ENCODE measurements around the gene CTDP1. TPM values are rescaled to one million over a fixed set of nuclear protein-coding genes. Genes with fewer than 3 reads are reported as not detected.

The CTDP1 gene
- total RNA-seq, 1 donor from 2014 or later, result 10.7 TPM

DNA sequence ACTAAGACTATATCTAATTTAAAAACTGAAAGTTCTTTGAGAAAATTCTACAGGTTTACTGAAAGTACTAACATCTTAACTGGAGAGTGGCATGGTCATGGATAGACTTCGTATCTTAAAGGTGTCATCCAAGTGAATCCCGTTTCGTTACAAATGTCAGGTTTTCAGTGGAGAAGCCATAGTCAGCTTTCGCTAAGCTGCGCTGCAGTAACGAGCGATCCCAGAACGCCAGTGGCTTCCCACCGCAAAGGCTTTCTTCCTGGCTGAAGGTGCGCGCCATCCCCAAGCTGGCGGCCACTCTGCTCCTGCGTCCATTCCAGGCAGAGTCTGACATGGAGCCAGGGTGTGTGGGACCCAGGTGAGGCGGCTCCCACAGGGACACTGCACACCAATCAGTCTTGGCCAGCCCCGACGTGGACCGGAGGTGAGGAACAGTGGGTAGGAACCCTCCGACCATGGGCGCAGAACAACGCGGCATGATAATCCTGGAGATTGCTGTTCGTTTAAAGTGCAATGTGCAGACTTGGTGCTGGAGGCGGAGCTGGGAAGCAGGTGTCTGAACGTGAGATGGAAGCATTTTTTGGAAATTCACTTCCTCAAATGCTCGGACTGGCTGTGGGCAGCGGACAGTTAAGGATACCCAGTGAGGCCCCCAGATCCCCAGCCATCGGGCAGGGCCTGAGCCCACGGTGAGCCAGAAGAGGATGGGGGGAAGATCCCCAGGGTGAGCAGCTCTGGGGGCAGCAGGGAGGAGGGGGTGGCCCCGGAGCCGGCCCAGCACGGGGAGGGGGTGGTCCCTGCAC is 90.3 kb downstream of the CTDP1 start:
- ATAC-seq, result no peak

DNA sequence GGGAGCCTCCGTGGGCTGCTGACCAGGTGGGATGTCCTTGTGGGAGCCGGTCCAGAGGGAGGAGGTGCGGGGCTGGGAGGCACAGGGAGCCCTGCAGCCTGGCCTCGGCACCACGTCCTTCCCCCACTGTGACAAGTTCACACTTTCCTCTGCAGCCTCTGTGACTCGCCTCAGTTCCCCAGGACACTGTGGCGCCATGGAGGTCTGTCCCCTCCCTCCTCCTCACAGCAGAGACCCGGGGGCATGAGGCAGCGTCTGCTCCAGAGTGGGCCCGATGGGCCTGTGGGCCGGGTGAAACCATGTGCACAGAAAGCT is 90.9 kb downstream of the CTDP1 start:
- ATAC-seq, result no peak

DNA sequence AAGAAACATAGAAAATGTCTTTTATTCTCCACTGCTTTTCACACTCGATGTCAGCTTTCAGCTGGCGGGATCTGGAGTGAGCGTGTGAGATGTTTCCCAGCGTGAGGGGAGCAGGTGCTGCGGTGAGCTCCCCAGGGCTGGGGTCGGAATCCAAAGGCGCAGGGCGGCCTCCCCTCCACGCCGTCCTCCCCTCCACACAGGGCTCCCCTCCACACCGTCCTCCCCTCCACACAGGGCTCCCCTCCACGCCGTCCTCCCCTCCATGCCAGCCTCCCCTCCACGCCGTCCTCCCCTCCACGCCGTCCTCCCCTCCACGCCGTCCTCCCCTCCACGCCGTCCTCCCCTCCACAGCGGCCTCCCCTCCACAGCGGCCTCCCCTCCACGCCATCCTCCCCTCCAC is 91.2 kb downstream of the CTDP1 start:
- no peak for ATAC-seq

DNA sequence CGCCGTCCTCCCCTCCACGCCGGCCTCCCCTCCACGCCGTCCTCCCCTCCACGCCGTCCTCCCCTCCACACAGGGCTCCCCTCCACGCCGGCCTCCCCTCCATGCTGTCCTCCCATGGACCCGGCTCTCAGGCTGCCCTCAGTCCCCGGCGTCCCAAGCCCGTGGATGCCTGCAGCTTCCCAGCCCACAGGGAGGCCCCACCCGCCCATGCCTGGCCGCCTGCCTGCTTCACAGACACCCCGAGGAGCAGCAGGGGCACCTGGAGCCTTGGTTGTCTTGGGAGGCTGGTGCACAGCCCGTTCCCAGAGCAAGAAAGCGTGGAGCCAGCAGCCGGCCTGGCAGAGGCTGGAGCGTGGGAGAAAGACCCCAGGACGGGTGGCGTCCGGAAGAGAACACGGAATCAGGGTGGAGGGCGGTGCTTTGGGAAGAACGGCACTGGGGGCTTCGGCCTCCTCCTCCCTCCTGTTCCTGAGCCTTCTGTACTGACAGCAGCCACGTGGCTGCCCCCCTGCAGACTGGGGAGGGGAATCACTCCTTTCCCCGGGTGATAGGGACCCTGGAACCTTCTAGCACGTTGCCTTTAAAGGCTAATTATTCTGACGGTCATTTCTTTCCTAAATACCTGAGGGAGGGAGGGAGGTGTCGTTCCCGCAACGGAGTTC is 92.0 kb downstream of the CTDP1 start:
- no peak for ATAC-seq

DNA sequence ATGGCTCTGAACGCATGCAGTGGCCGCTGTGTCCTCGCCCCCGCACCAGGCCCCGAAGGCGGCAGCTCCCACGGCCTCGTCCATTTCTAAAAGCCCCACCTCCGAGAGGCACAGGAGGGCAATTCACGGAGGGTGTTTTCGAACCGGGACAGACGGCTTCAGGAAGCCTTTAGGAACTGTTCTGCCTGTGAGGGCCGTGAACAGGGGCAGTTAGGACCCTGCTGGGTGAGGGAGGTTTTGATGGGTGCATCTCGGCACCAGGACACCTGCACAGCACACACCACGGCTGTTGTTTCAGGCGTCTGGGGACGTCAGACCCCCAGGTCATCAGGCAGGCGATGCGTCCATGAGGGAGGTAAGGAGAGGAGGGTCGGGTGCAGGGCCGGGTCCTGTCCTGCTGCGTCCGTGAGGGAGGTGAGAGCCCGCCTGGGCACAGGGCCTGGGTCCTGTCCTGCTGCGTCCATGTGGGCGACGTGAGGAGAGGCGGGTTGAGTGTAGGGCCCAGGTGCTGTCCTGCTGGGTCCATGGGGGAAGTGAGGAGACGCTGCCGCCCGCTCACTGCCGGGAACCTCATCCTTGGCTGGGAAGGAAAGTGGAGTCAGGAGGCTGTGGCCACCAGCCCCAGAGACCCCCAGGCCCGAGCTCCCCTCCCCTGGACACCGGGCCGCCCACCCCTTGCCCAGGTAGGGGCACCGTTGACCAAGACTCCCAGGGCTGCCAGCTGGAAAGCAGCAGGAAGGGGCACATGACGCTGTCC is 92.7 kb downstream of the CTDP1 start:
- no peak for ATAC-seq

DNA sequence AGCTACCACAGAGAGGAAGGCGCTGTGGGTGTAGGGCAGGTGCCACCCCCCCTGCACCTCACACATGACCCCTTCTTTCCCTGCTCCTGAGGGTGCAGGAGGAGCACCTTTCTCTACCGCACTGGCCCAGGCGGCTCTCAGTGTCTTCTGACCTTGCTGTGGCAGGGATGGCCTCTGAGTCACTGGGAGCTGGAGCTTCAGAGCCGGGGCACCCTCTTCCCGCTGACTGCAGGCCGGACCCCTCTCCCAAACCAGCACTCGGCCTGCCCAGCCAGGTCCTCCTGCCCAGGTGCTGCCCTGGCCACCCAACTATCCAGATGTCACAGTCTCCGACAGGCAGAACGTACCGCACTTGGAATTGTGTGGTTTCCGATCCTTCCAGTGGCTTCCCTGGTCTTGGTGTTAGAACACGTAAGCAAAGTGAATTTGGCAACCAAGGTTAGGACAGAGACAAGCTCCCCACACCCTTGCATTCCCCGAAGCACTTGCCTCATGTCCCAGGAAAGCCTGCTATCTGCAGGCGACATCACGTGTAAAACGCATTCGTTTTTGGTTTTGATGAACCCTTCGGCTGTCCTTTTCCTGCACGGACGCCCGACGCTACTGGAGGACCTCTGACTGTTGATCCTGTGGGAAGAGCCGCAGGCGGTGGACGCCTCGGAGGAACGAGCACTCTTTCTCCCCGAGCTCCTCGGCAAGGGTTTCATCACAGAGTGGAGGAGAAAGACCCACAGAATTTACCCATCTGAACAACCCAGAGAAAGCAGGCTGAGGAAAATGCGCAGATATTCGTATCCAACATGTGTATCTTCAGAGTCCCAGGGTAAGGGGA is 93.5 kb downstream of the CTDP1 start:
- ATAC-seq, result peak; percentile 11

DNA sequence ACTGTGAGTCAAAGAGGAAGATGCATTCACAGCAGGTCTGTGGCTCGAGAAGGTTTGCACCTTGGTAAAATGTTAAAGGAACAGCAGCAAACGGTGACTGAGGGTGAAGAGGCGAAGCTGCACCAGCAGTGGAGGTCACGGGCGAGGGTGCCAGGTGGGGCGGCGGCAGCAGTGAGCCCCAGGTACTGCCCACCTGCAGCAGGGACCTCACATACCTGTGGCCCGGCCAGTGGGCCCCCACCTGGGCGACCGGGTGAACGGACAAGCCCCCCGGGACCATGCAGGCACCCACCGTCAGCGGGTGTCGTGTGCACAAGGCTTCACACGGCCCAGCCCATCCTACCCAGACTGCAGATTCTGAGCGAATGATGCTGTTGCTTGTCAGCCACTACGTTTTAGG is 94.5 kb downstream of the CTDP1 start:
- no peak for ATAC-seq

DNA sequence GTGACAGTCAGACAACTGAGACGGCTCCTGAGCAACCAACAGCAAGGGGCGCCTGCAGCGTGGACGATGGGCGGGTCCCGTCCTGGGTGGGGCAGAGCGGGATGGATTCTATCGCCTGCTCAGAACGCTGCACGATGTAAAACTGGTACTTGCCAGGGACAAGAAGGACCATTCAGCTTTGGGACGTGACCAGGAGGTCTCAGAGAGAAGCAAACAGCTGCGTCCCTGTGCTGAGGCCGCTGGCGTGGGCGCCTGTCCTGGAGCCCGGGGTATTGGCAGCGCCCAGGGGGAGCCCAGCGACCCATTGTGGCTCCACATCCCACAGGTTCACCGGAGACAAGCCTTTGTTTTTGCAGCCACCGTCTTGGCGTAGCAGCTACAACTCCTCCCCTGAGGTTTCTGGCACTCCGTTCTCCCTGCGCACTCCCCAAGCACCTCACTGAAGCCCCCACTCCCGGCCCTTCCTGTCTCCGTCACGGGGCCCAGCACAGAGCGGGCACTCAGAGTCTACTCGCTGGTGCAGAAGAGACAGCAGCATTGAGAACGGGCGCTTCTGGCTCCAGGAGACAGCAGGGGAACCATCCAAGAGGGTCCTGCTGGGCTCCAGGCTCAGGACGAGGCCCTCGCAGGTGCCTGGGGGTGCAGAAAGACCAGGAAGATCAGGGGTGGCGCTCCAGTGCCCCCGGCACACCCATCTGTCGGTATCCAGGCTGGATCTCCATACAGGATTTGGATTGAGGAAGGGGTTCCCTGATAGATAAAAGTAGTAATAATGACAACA is 96.0 kb downstream of the CTDP1 start:
- ATAC-seq, result no peak

DNA sequence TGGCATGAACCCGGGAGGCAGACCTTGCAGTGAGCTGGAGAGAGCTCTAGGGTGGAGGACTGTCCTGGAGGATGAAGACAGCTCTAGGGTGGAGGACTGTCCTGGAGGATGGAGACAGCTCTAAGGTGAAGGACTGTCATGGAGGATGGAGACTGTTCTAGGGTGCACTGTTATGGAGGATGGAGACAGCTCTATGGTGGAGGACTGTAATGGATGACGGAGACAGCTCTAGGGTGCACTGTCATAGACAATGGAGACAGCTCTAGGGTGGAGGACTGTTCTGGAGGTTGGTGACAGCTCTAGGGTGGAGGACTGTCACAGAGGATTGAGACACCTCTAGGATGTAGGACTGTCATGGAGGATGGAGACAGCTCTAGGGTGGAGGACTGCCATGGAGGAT is 97.1 kb downstream of the CTDP1 start:
- no peak for ATAC-seq

DNA sequence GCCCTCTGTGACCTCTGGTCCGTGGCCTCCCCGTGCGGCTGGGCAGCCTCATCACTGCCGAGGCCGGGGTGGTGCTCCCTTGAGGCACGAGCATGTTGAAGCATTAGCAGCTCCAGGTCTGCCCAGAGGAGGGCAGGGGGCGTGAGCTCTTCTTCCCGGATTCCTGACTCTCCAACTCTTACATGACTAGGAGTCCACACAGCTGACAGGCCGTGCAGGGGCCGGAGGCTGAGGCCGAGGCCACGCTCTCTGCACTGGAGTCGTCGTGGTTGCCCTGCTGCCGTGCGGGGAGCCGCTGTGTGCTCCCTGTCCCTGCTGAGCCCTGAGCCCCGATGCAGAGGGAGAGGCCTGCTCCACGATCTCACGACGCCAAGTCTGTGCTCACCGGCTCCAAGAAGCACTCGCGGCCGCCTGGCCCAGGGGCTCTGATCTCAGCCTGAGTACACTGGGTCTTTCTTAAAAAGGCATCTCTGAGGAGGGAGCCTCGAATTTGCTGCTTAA is 98.7 kb downstream of the CTDP1 start:
- ATAC-seq, result no peak

DNA sequence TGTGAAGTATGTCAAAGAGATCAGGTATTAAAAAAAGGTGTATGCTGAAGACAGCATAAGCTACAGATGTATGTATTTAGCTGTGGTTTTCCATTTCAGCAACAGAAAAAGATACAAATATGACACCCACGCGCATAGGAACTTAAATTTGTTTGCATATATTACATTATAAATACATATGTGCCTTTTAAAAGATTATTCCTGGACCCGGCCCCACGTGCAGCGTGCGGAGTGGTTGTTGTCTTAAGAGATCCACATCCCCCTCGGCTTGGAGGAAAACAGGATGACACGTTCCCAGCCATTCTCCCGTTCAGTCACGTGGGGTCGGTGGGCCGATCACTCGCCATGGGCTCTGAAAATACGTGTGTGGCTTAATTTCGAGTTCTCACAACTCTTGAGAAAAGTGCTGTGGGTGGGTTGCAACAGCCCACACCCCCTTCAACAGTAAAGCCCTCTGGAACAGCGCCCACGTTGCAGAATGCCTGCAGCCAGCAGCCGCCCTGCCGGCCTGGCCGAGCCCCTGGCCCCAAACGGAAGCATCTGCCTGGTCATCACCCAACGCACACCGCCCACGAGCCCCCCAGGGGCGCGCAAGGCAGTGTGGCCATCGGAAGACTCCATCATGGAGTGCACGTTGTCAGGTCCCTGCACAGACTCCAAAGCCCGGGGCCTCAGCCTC is 99.6 kb downstream of the CTDP1 start:
- no peak for ATAC-seq

DNA sequence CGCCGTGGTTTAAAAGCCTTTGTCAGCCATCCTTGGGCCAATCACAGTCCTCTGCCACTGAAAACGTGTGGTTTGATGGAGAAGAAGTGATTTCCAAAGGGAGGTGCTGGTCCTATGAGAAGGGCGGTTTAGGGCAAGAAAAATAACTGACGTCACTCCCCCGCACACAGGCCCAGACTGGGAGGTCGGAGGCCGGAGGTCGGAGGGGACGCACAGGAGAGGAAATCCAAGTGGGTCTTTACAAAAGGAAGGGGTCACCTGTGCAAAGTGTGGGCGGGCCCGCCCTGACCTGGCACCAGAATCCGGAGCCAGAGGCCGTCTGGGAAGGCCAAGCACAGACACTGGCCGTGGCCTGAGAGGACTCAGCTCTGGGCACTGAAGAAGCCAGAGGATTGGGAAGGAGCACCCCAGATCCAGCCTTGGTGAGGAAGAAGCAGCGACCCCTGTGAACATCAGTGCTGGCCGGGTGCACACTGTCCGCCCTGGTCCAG is 100.1 kb downstream of the CTDP1 start:
- no peak for ATAC-seq

DNA sequence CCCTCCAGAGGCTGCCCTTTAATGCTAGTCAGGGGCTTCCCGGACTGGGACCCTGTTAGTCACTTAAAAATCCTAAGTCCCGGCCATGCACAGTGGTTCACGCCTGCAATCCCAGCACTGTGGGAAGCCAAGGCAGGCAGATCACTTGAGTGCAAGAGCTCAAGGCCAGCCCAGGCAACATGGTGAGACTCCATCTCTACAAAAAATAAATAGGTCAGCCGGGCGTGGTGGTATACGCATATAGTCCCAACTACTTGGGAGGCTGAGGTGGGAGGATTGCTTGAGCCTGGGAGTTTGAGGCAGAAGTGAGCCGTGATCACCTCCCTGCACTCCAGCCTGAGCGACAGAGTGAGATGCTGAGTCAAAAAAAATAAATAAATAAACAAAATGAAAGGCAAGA is 100.9 kb downstream of the CTDP1 start:
- no peak for ATAC-seq

DNA sequence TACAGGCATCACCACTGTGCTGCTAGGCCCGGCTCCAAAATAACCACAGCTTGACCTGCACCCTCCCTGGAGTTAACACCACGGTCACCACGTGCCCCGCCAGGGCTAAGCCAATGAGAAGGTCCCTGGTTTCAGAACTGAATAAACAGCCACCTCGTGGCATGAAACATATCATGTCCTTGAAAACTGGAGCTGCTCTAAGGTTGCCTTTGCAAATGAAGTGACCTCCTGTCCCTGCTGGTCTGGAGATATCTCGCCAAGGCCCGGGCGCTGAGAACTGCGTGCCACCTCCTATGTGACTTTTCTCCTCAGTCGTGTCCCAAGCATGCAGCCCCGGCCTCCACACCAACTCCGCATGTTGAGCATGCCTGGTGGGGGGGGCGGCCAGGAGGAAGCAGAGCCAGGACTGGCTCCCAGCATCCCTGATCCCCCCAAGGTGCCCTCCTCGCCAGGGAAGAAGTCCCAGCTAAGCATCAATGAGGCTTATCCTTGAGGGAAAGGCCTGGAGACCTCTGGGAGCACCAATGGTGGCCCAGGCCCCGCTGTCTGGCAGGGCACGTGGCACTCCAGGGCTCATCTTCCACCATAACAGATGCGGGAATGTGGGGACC is 101.8 kb downstream of the CTDP1 start:
- ATAC-seq, result no peak

DNA sequence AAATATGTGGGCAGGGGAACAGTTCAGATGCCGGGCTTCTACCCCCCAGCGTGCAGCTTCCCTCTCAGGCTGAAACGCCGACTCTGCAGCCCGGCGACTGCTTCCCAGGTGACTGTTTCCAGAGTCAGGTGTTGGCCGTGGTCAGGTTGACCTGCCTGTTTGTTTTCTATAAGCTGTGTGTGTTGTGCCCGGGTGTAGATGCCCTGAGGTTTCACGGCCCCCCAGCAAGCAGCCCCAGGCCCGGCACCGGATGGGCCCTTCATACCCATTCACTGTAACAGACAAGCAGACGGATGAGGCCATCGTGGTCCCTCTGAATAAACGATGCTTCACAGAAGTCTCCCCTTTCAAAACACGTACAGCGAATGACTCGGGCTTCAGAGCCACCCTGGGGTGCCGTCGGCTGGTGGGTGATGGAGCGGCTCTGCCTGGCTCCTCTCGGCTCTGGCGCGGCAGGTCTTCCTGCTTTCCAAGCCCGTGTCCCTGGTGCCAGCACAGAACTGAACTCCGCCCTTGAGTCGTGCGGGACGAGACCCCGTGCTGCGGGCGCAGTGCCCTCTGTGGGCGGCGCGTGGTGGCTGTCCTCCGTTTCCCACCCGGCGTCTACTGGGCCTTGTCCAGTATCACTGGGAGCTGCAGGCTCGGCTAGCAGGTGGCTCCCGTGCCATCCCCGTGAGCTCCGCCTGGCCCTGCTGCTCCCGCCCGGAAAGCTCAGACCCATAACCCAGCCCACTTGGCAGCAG is 103.1 kb downstream of the CTDP1 start:
- ATAC-seq, result no peak

DNA sequence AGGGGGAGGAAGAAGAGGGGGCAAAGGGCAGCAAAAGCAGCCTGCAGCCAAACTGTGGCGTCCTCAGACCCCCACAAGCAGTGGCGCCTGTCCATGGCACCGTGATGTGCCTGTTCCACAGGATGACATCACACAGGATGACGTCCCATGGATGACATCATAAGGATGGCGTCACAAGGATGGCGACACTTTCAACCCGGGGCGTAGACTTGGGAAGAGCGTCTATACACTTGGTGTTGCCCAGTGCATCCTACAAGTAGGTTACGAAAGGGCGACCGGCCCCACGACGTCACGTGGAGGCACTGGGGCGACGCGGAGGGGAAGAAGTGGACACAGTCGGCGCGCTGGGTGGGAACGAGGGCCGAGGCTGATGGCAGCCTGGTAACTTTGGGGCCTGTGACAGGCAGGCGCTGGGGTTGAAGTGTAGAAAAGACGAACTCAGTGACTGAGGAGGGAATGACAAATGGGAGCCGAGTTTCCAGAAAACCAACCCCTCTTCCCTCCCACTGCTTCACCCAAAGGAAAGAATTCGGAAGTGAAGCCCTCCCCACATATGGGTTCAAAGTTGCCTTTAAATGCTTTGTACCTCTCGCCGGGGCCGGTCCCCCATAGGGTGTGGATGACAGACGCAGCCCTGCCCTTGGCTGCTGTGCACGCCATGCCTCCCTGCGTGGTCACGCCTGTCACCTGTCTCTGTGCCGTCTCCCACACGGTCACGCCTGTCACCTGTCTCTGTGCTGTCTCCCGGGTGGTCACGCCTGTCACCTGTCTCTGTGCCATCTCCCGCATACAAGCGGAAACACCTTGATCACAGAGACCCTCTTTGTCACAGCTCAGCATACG is 104.7 kb downstream of the CTDP1 start:
- ATAC-seq, result no peak

DNA sequence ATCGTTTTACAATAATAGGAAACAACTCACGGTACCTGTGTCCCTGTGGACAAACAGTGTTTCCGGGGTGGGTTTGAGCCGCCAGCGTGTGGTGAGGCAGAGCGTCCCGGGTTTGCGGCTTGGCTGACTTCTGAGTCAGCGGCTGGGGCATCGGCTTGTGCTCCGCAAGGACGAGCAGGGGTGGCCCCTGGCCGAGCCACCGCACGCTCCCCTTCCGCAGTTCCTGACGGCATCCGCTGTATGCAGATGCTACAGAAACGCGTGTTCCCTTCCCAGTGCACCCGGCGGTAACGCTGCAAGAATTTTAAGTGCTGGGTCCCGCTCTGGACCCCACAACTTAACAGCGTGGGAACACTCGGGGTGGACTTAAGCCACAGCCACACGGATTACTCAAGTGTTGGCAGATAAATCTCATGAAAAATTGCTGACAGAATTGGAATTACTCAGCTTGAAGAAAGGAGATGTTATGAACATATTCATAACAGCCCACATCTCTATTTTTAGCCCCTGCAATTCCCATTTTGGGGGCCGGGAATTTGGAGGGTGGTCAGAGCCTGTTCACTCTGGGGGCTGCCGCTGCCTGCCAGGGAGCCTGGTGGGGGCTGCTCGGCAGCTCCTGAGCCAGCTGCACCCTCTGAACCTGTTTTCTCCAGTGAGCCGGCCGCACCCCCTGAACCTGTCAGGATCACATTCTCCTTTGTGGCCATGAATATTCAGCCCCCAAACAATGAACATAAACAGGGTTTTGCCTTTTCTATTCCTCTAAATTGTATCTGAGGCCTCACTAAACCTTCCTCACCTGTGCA is 105.6 kb downstream of the CTDP1 start:
- ATAC-seq, result no peak

DNA sequence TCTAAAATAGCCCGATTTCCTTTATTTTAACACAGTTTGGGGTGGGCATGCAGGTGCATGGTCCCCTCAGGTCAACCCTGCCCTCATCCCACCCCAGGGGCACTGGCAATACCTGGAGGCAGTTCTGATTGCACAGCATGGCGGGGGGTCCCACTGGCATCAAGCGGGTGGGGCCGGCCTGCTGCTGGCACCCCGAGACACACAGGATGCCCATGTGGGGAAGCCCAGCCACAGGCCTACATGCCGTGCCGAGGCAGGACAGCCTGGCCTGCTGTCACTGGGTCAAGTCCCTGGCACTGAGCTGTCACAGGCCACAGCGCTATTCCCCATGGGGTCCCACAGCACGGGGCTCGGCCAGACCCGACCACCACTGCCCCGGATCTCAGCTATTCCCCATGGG is 106.2 kb downstream of the CTDP1 start:
- ATAC-seq, result no peak
